Measurements from ENCODE around the gene LIN52. TPM values are rescaled to one million over a fixed set of nuclear protein-coding genes. Genes with fewer than 3 reads are reported as not detected.

Gene LIN52
- total and polyA plus RNA-seq, 2 of the 8 experiments (the other 6 are each of a cell fraction or from before 2014, with no cell fraction given) = 6.8 to 11.6 TPM

GRCh38 chr14:74147571-74147970 is 62.8 kb downstream of the LIN52 start (continued):
- TF ChIP-seq CREB1 (IDR thresholded peaks at IDR 0.05) (no peak), SRF (IDR thresholded peaks at IDR 0.05; ENCODE audit: low read depth, low read length) (no peak), CTBP2 (IDR thresholded peaks at IDR 0.05; ENCODE audit: borderline replicate concordance, insufficient read depth, insufficient read length, low read length) (no peak), FOSL1 (IDR thresholded peaks at IDR 0.05; ENCODE audit: insufficient read depth, low read depth, low read length) (no peak), BRCA1 (IDR thresholded peaks at IDR 0.05; ENCODE audit: low read depth, low read length) (no peak)

Data from H1 (cell line).